Ishikawa (cell line): ENCODE results near the gene PKIG.

Experiments used
- CREB1 ChIP-seq: IDR thresholded peaks from 2 replicates; pipeline ENCODE4 v1.6.1; 2012; ENCODE audit warnings: low read depth
- MAX ChIP-seq: IDR thresholded peaks from 2 replicates; pipeline ENCODE4 v1.6.1; 2012
- REST ChIP-seq: IDR thresholded peaks from 2 replicates; pipeline ENCODE4 v1.6.1; 2012; ENCODE audit warnings: low read depth, mild to moderate bottlenecking
- YY1 ChIP-seq: IDR thresholded peaks from 2 replicates; pipeline ENCODE4 v1.6.1; 2012; ENCODE audit warnings: low read depth

GRCh38 chr20:44566811-44567210 lies 15.6 kb upstream of the PKIG start:
- TF ChIP-seq YY1 = no peak
- no peak for TF ChIP-seq MAX
- no peak for TF ChIP-seq CREB1
- TF ChIP-seq REST = no peak
